Measurements from ENCODE around the gene LRRC73. TPM values are rescaled to one million over a fixed set of nuclear protein-coding genes. Genes with fewer than 3 reads are reported as not detected.
A peak's percentile ranks its signal among the peaks of the same experiment; 100 is the strongest.

The LRRC73 gene
- total RNA-seq, 1 donor from 2014 or later: 0.40 TPM

- H3K36me3 Mint-ChIP-seq (ENCODE audit: unreplicated experiment): peaks cover 27% of the 10 kb centered on the region
- no peak overlapping the region for H3K27ac Mint-ChIP-seq (ENCODE audit: unreplicated experiment)
- peaks cover 23% of the 10 kb centered on the region for H3K4me1 Mint-ChIP-seq (ENCODE audit: unreplicated experiment)
- no peak overlapping the region for H3K4me3 Mint-ChIP-seq (ENCODE audit: unreplicated experiment)
- H3K27me3 Mint-ChIP-seq (ENCODE audit: unreplicated experiment): no peaks in the 10 kb centered on the region
- no peak for TF ChIP-seq CTCF (IDR thresholded peaks at IDR 0.05)
- no peaks in the 10 kb centered on the region for H3K9me3 Mint-ChIP-seq (ENCODE audit: unreplicated experiment)
- no peak for DNase-seq (ENCODE audit: extremely low spot score, unreplicated experiment)
Measured at GRCh38 chr6:43517505-43518357, 7.6 kb upstream of the LRRC73 start.

GRCh38 chr6:43516697-43517504, 6.8 kb upstream of the LRRC73 start, which contains the start of the genes POLR1C and YIPF3:
Gene POLR1C (plus strand): TSS chr6:43517089. CDS start chr6:43517110, 21 bp downstream.
Gene YIPF3 (minus strand): TSS chr6:43516926. CDS start chr6:43516807, 119 bp downstream.
- Mint-ChIP-seq H3K27ac (ENCODE audit: unreplicated experiment) (no peak within 1 kb of the TSS), H3K9me3 (ENCODE audit: unreplicated experiment) (no peaks in the 10 kb centered on the region), H3K4me1 (ENCODE audit: unreplicated experiment) (peaks cover 23% of the 10 kb centered on the region), H3K27me3 (ENCODE audit: unreplicated experiment) (no peaks in the 10 kb centered on the region), H3K4me3 (ENCODE audit: unreplicated experiment) (no peak within 1 kb of the TSS), H3K36me3 (ENCODE audit: unreplicated experiment) (peaks cover 30% of the 10 kb centered on the region)
- TF ChIP-seq CTCF (IDR thresholded peaks at IDR 0.05): no peak
- peak; percentile 99 for DNase-seq (ENCODE audit: extremely low spot score, unreplicated experiment)

- H3K27ac Mint-ChIP-seq (ENCODE audit: unreplicated experiment): no peak overlapping the region
- no peak for TF ChIP-seq CTCF (IDR thresholded peaks at IDR 0.05)
- peaks cover 33% of the 10 kb centered on the region for H3K36me3 Mint-ChIP-seq (ENCODE audit: unreplicated experiment)
- DNase-seq (ENCODE audit: extremely low spot score, unreplicated experiment): no peak
- no peak overlapping the region for H3K4me3 Mint-ChIP-seq (ENCODE audit: unreplicated experiment)
- H3K27me3 Mint-ChIP-seq (ENCODE audit: unreplicated experiment): no peaks in the 10 kb centered on the region
- H3K4me1 Mint-ChIP-seq (ENCODE audit: unreplicated experiment): peaks cover 23% of the 10 kb centered on the region
- no peaks in the 10 kb centered on the region for H3K9me3 Mint-ChIP-seq (ENCODE audit: unreplicated experiment)
Measured at GRCh38 chr6:43516367-43516696, 6.2 kb upstream of the LRRC73 start.

- TF ChIP-seq CTCF (IDR thresholded peaks at IDR 0.05): no peak
- H3K36me3 Mint-ChIP-seq (ENCODE audit: unreplicated experiment): peaks cover 28% of the 10 kb centered on the region
Measured at GRCh38 chr6:43515808-43516207, 5.7 kb upstream of the LRRC73 start.

More at GRCh38 chr6:43515808-43516207, 5.7 kb upstream of the LRRC73 start:
- H3K4me1 Mint-ChIP-seq (ENCODE audit: unreplicated experiment): peaks cover 24% of the 10 kb centered on the region
- H3K27ac Mint-ChIP-seq (ENCODE audit: unreplicated experiment): no peak overlapping the region
- no peak for DNase-seq (ENCODE audit: extremely low spot score, unreplicated experiment)
- H3K4me3 Mint-ChIP-seq (ENCODE audit: unreplicated experiment): no peak overlapping the region
- no peaks in the 10 kb centered on the region for H3K9me3 Mint-ChIP-seq (ENCODE audit: unreplicated experiment)
- H3K27me3 Mint-ChIP-seq (ENCODE audit: unreplicated experiment): no peaks in the 10 kb centered on the region
